Stomach (tissue), 9 donors: Measurements from ENCODE around the gene SLC25A12. TPM values are rescaled to one million over a fixed set of nuclear protein-coding genes. Genes with fewer than 3 reads are reported as not detected.

Source experiments
- DNase-seq, 2 donors: peaks; one replicate each; pipeline versions ENCODE4 v3.0.0 to v3.0.0-alpha.2; 2013 to 2019
- H3K27ac ChIP-seq, 5 donors: fragments of 200-600 bp in 4 of 5; sonication (generic) in 4 of 5; one replicate each; pipeline ENCODE4 v1.5.1; 2013 to 2019; ENCODE audit warnings: mild to moderate bottlenecking in 1 of 5, moderate library complexity in 1 of 5
- H3K27me3 ChIP-seq, 3 donors: fragments of 200-600 bp; sonication (generic); one replicate each; pipeline ENCODE4 v1.5.1; 2017 to 2019; ENCODE audit warnings: mixed run types in 1 of 3
- H3K36me3 ChIP-seq, 4 donors: fragments of 200-600 bp; sonication (generic); 1 replicate in 3 of 4; 2 replicates in 1 of 4; pipeline ENCODE4 v1.5.1; 2016 to 2019
- H3K4me1 ChIP-seq, 4 donors: fragments of 200-600 bp; sonication (generic); one replicate each; pipeline ENCODE4 v1.5.1; 2016 to 2019
- H3K4me3 ChIP-seq, 4 donors: fragments of 200-600 bp; sonication (generic) in 3 of 4; one replicate each; pipeline ENCODE4 v1.5.1; 2016 to 2019; ENCODE audit warnings: mild to moderate bottlenecking in 1 of 4
- H3K9me3 ChIP-seq, 4 donors: fragments of 200-600 bp; sonication (generic); one replicate each; pipeline ENCODE4 v1.5.1; 2016 to 2019
- EP300 ChIP-seq: sonication (generic); formaldehyde crosslinking; IDR thresholded peaks from one replicate; pipeline ENCODE4 v1.6.1; 2017; ENCODE audit warnings: antibody characterized with exemption
- POLR2A ChIP-seq, 4 donors: fragments of 450-650 bp; IDR thresholded peaks; one replicate each; pipeline ENCODE4 v1.6.1; 2016; ENCODE audit warnings: antibody characterized with exemption in 4 of 4, control low read depth in 2 of 4, mild to moderate bottlenecking in 1 of 4, moderate library complexity in 1 of 4
- POLR2AphosphoS5 ChIP-seq, 3 donors: sonication (generic); formaldehyde crosslinking; IDR thresholded peaks; one replicate each; pipeline ENCODE4 v1.6.1; 2016; ENCODE audit warnings: antibody characterized with exemption in 3 of 3
- WGBS, 5 donors: extraction: QIAGEN DNeasy Blood & Tissue Kit in 3 of 5; methylation state at CpG; one replicate each; pipeline versions ENCODE4 v1.1.5 to v1.1.7; 2013 to 2018; 5-methylcytosine and 5-hydroxymethylcytosine counted together
- intact Hi-C: fragments of 100-400 bp; cut with DNase I; formaldehyde crosslinking; loops from one replicate; pipeline ENCODE4 v1.15.1; 2023; ENCODE audit warnings: low total_unique reads
- polyA plus RNA-seq, 3 donors: library from polyadenylated mRNA; stranded (reverse); fragments of 200-250 nt; gene quantifications; one replicate each; pipeline ENCODE4 v1.2.3, GENCODE V29; 2013
- total RNA-seq, 5 donors: library from RNA; depleted of rRNA; stranded (reverse); fragments of >200 nt; gene quantifications; one replicate each; pipeline versions ENCODE4 v1.1.0 to v1.2.3, GENCODE V29; 2014 to 2016
- TF ChIP-seq, protein P1 (sequence below), 7 experiments: fragments of 450-650 bp in 4 of 7; fragments of 200-600 bp in 3 of 7; sonication (generic) in 3 of 7; IDR thresholded peaks; one replicate each; pipeline ENCODE4 v1.5.1; 2016 to 2019; ENCODE audit warnings: antibody characterized with exemption in 7 of 7, control low read depth in 2 of 7, mild to moderate bottlenecking in 1 of 7
- donor health status: healthy with polysubstance abuse.
- donor health status: Bipolar disorder and iron deficiency.
- donor health status: healthy.

SLC25A12 gene
- total and polyA plus RNA-seq, 8 donors, result 10.1 to 53.6 (median 20.3) TPM

GRCh38 chr2:171864357-171864985 is 29.6 kb downstream of the SLC25A12 start:
- Histone ChIP-seq H3K9me3 (no peaks in the 10 kb centered on the region), H3K36me3 (peaks cover 0 to 19% (median 11%) of the 10 kb centered on the region in 4 donors), H3K4me3 (no peak overlapping the region), H3K27me3 (no peaks in the 10 kb centered on the region), H3K27ac (no peak overlapping the region), H3K4me1 (peaks cover 0 to 8% (median 4%) of the 10 kb centered on the region in 4 donors)
- intact Hi-C loops, result no loop called here
- no peak for TF ChIP-seq POLR2A (IDR thresholded peaks at IDR 0.05)
- TF ChIP-seq POLR2AphosphoS5 (IDR thresholded peaks at IDR 0.05), result no peak
- TF ChIP-seq, protein P1, sequence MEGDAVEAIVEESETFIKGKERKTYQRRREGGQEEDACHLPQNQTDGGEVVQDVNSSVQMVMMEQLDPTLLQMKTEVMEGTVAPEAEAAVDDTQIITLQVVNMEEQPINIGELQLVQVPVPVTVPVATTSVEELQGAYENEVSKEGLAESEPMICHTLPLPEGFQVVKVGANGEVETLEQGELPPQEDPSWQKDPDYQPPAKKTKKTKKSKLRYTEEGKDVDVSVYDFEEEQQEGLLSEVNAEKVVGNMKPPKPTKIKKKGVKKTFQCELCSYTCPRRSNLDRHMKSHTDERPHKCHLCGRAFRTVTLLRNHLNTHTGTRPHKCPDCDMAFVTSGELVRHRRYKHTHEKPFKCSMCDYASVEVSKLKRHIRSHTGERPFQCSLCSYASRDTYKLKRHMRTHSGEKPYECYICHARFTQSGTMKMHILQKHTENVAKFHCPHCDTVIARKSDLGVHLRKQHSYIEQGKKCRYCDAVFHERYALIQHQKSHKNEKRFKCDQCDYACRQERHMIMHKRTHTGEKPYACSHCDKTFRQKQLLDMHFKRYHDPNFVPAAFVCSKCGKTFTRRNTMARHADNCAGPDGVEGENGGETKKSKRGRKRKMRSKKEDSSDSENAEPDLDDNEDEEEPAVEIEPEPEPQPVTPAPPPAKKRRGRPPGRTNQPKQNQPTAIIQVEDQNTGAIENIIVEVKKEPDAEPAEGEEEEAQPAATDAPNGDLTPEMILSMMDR (IDR thresholded peaks at IDR 0.05), result no peak
- TF ChIP-seq EP300, result no peak
- peak in 1 of 2 donors; percentile 10 for DNase-seq
- WGBS, 5 donors, result 81 to 89% (median 86%) methylated on average over 5 of the region's 5 CpGs

DNA sequence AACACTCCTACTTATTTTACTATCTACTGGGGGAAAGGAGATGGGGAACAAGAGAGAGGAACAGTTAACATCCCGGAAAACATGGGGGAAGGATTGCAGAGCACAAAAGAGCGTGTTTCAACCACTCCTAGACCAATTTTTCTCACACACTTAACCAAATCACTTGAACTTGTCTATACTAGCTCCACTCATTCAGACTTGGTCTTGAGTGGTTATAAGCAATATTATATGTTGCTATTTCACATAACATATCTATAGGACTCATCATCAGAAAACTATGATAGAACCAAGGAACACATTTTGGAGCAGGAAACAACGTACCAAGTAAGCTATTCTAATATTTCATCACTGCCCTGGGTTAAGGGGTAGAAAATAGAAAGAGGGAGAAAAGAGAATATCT is 31.5 kb downstream of the SLC25A12 start:
- no peak for DNase-seq
- no peaks in the 10 kb centered on the region for H3K9me3 ChIP-seq
- H3K4me1 ChIP-seq, result peaks cover 0 to 8% (median 4%) of the 10 kb centered on the region in 4 donors
- intact Hi-C loops, result no loop called here
- H3K27ac ChIP-seq, result no peak overlapping the region
- 93 to 98% (median 96%) methylated on average over 3 of the region's 3 CpGs for WGBS, 5 donors
- no peaks in the 10 kb centered on the region for H3K27me3 ChIP-seq
- no peak overlapping the region for H3K4me3 ChIP-seq
- no peak for TF ChIP-seq POLR2A (IDR thresholded peaks at IDR 0.05)
- TF ChIP-seq EP300, result no peak
- TF ChIP-seq POLR2AphosphoS5 (IDR thresholded peaks at IDR 0.05), result no peak
- TF ChIP-seq, protein P1 (IDR thresholded peaks at IDR 0.05), result no peak
- H3K36me3 ChIP-seq, result peaks cover 0 to 7% (median 2%) of the 10 kb centered on the region in 4 donors

- Histone ChIP-seq H3K27me3 (no peaks in the 10 kb centered on the region), H3K9me3 (no peaks in the 10 kb centered on the region), H3K36me3 (peaks cover 0 to 14% (median 12%) of the 10 kb centered on the region in 4 donors), H3K4me1 (no peaks in the 10 kb centered on the region), H3K27ac (no peak overlapping the region), H3K4me3 (no peak overlapping the region)
- 74 to 86% (median 80%) methylated on average over 2 of the region's 2 CpGs for WGBS, 5 donors
- intact Hi-C loops, result no loop called here
- TF ChIP-seq, protein P1 (IDR thresholded peaks at IDR 0.05), result no peak
- TF ChIP-seq POLR2AphosphoS5 (IDR thresholded peaks at IDR 0.05), result no peak
- no peak for TF ChIP-seq POLR2A (IDR thresholded peaks at IDR 0.05)
- no peak for TF ChIP-seq EP300
- peak in 1 of 2 donors; percentile 6 for DNase-seq
Measured at GRCh38 chr2:171858397-171858958, 35.6 kb downstream of the SLC25A12 start.

- Histone ChIP-seq H3K36me3 (peaks cover 0 to 25% (median 20%) of the 10 kb centered on the region in 4 donors), H3K27me3 (no peaks in the 10 kb centered on the region), H3K4me3 (no peak overlapping the region), H3K9me3 (no peaks in the 10 kb centered on the region), H3K27ac (no peak overlapping the region), H3K4me1 (peaks cover 0 to 7% (median 0%) of the 10 kb centered on the region in 4 donors)
- no peak for DNase-seq
- intact Hi-C loops, result no loop called here
- 77 to 90% (median 81%) methylated on average over 2 of the region's 2 CpGs for WGBS, 5 donors
- TF ChIP-seq, protein P1 (IDR thresholded peaks at IDR 0.05), result no peak
- no peak for TF ChIP-seq POLR2AphosphoS5 (IDR thresholded peaks at IDR 0.05)
- no peak for TF ChIP-seq POLR2A (IDR thresholded peaks at IDR 0.05)
- TF ChIP-seq EP300, result no peak
Measured at GRCh38 chr2:171855401-171855800, 38.6 kb downstream of the SLC25A12 start.
